ENCODE data around the gene GFOD1.

GRCh38 chr6:13451181-13451895, 36.1 kb downstream of the GFOD1 start:
- no peak for TF ChIP-seq CTCF (IDR thresholded peaks at IDR 0.05)
- no peak for TF ChIP-seq POLR2A (IDR thresholded peaks at IDR 0.05)

Data from sigmoid colon (tissue), 3 donors.